GM03348 (cell line): Measurements from ENCODE around the gene STH.

Source experiments
- DNase-seq: peaks from one replicate; pipeline ENCODE4 v3.0.0; 2012; ENCODE audit warnings: low spot score

STH gene

GRCh38 chr17:45967378-45967777 lies 31.7 kb upstream of the STH start:
- DNase-seq: no peak

GRCh38 chr17:45968732-45969131 lies 30.3 kb upstream of the STH start:
- DNase-seq: no peak

- DNase-seq: no peak
These were observed 29.3 kb upstream of the STH start for GRCh38 chr17:45969726-45970125.

GRCh38 chr17:45970659-45971058 lies 28.4 kb upstream of the STH start:
- no peak for DNase-seq

GRCh38 chr17:45971698-45972141 lies 27.3 kb upstream of the STH start:
- no peak for DNase-seq

- DNase-seq: no peak
These were observed 26.5 kb upstream of the STH start for GRCh38 chr17:45972531-45972930.

GRCh38 chr17:45973099-45973780 lies 25.8 kb upstream of the STH start:
- no peak for DNase-seq

GRCh38 chr17:45973946-45974859 lies 24.8 kb upstream of the STH start:
- no peak for DNase-seq

GRCh38 chr17:45974916-45975630 lies 24.0 kb upstream of the STH start:
- DNase-seq: no peak

GRCh38 chr17:45975640-45976295 lies 23.3 kb upstream of the STH start:
- DNase-seq: no peak

- DNase-seq: no peak
These were observed 22.7 kb upstream of the STH start for GRCh38 chr17:45976391-45976754.

- no peak for DNase-seq
These were observed 22.1 kb upstream of the STH start for GRCh38 chr17:45976755-45977505.

- no peak for DNase-seq
These were observed 21.6 kb upstream of the STH start for GRCh38 chr17:45977506-45977824.

GRCh38 chr17:45977976-45978626 lies 20.9 kb upstream of the STH start:
- no peak for DNase-seq

- no peak for DNase-seq
These were observed 19.9 kb upstream of the STH start for GRCh38 chr17:45979137-45979536.

- DNase-seq: no peak
These were observed 18.2 kb upstream of the STH start for GRCh38 chr17:45980855-45981254.

GRCh38 chr17:45981306-45981705 lies 17.7 kb upstream of the STH start:
- DNase-seq: no peak

GRCh38 chr17:45982791-45983613 lies 16.0 kb upstream of the STH start:
- no peak for DNase-seq

- DNase-seq: no peak
These were observed 15.3 kb upstream of the STH start for GRCh38 chr17:45983614-45984310.

- no peak for DNase-seq
These were observed 14.7 kb upstream of the STH start for GRCh38 chr17:45984368-45984767.
